Myocyte (in vitro differentiated cells): Measurements from ENCODE around the gene EFCC1. TPM values are rescaled to one million over a fixed set of nuclear protein-coding genes. Genes with fewer than 3 reads are reported as not detected.

Source experiments
- DNase-seq: peaks from one replicate; pipeline ENCODE4 v3.0.0-alpha.2; 2012; ENCODE audit warnings: low read depth
- total RNA-seq: library from RNA; depleted of rRNA; stranded (reverse); fragments of >200 nt; gene quantifications from 2 replicates; pipeline ENCODE4 v1.2.3, GENCODE V29; 2014

EFCC1 gene
- total RNA-seq, 1 donor from 2014 or later: 1.6 TPM

GRCh38 chr3:128994173-128994512, 7.0 kb upstream of the EFCC1 start:
- no peak for DNase-seq

- no peak for DNase-seq
Observed at GRCh38 chr3:128994581-128995546, 6.2 kb upstream of the EFCC1 start.

GRCh38 chr3:128995737-128996136, 5.4 kb upstream of the EFCC1 start:
- DNase-seq: no peak

GRCh38 chr3:128996200-128996599, 4.9 kb upstream of the EFCC1 start:
- no peak for DNase-seq

GRCh38 chr3:128996726-128997125, 4.4 kb upstream of the EFCC1 start:
- DNase-seq: no peak

- DNase-seq: no peak
Observed at GRCh38 chr3:128997486-128998133, 3.5 kb upstream of the EFCC1 start.

- DNase-seq: no peak
Observed at GRCh38 chr3:128998561-128998960, 2.5 kb upstream of the EFCC1 start.

GRCh38 chr3:128999102-128999501, 2.0 kb upstream of the EFCC1 start:
- DNase-seq: no peak

GRCh38 chr3:129000742-129001100, 383 bp upstream of the EFCC1 start:
- DNase-seq: no peak

GRCh38 chr3:129001806-129002572, 885 bp downstream of the EFCC1 start:
- no peak for DNase-seq

GRCh38 chr3:129002573-129003569, 1.8 kb downstream of the EFCC1 start:
- DNase-seq: no peak

GRCh38 chr3:129003578-129004112, 2.5 kb downstream of the EFCC1 start:
- DNase-seq: no peak

GRCh38 chr3:129004639-129005295, 3.7 kb downstream of the EFCC1 start:
- DNase-seq: no peak

- DNase-seq: peak; percentile 40
Observed at GRCh38 chr3:129005526-129006303, 4.6 kb downstream of the EFCC1 start.

GRCh38 chr3:129006864-129007263, 5.8 kb downstream of the EFCC1 start:
- peak; percentile 81 for DNase-seq

- peak; percentile 88 for DNase-seq
Observed at GRCh38 chr3:129007792-129008191, 6.7 kb downstream of the EFCC1 start.

- no peak for DNase-seq
Observed at GRCh38 chr3:129009266-129009665, 8.2 kb downstream of the EFCC1 start.

- no peak for DNase-seq
Observed at GRCh38 chr3:129010310-129010956, 9.3 kb downstream of the EFCC1 start.
